Ascending aorta (tissue), 2 donors: Measurements from ENCODE around the gene HPX. TPM values are rescaled to one million over a fixed set of nuclear protein-coding genes. Genes with fewer than 3 reads are reported as not detected.

Experiments used
- DNase-seq, 2 donors: peaks; one replicate each; pipeline ENCODE4 v3.0.0-alpha.2; 2019; ENCODE audit warnings: low spot score in 2 of 2
- H3K27ac ChIP-seq, 2 donors: fragments of 200-600 bp; sonication (generic); one replicate each; pipeline ENCODE4 v1.5.1; 2016 to 2017; ENCODE audit warnings: mild to moderate bottlenecking in 1 of 2
- H3K27me3 ChIP-seq: fragments of 200-600 bp; sonication (generic); one replicate; pipeline ENCODE4 v1.5.1; 2017
- H3K36me3 ChIP-seq, 2 donors: fragments of 200-600 bp; sonication (generic); one replicate each; pipeline ENCODE4 v1.5.1; 2016
- H3K4me1 ChIP-seq, 2 donors: fragments of 200-600 bp; sonication (generic); one replicate each; pipeline ENCODE4 v1.5.1; 2016 to 2017; ENCODE audit warnings: mild to moderate bottlenecking in 1 of 2
- H3K4me3 ChIP-seq, 2 donors: fragments of 200-600 bp; sonication (generic); one replicate each; pipeline ENCODE4 v1.5.1; 2016 to 2017; ENCODE audit warnings: mild to moderate bottlenecking in 1 of 2
- H3K9me3 ChIP-seq, 2 donors: fragments of 200-600 bp; sonication (generic); one replicate each; pipeline ENCODE4 v1.5.1; 2016
- intact Hi-C: fragments of 100-400 bp; cut with DNase I; formaldehyde crosslinking; loops from one replicate; pipeline ENCODE4 v1.15.1; 2023
- total RNA-seq: library from RNA; depleted of rRNA; stranded (reverse); fragments of >200 nt; gene quantifications from one replicate; pipeline ENCODE4 v1.1.0, GENCODE V29; 2016
- TF ChIP-seq, protein P1 (sequence below), 3 experiments: fragments of 200-600 bp in 2 of 3; fragments of 450-650 bp in 1 of 3; sonication (generic) in 2 of 3; IDR thresholded peaks; one replicate each; pipeline ENCODE4 v1.5.1; 2016 to 2019; ENCODE audit warnings: antibody characterized with exemption in 3 of 3, mild to moderate bottlenecking in 1 of 3, moderate library complexity in 1 of 3

The HPX gene
- total RNA-seq, 1 donor from 2014 or later = 16.8 TPM

DNA sequence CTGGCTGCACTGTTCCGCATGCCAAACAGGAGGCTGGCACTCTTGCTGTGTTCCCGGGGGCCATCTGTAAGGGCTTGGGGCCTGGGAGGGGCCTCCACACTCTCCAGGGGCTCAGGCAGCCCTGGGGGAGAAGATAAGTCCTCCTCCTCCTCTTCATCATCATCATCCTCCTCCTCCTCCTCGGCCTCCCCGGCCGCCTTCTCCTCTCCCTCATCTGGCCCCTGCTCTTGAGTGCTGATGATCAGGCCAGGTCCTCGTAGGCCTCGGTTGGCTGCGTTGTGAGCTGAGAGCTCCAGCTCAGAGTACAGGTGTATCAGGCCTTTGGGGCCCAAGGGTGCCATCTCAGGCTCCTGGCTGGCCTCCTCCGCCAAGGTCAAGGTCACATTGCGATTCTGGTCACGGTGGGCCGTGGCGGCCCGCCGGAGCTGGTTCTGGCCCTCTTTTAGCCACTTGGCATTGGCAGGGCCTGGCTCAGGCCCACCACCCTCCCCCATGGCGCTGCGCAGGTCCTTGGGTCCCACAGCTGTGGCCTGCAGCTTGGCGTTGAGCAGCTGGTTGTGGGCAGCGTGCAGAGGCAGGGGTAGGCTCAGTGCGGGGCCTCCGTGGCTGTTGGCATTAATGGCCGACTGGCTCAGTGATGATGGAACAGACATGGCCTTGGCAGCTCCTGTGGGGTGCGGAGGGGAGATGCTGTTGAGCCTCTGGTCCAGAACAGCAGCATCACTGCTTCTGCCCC lies 29.9 kb downstream of the HPX start:
- peaks cover 0 to 7% of the 10 kb centered on the region in 2 donors for H3K4me1 ChIP-seq
- H3K9me3 ChIP-seq = no peaks in the 10 kb centered on the region
- intact Hi-C loops = no loop called here
- peaks cover 20 to 28% of the 10 kb centered on the region in 2 donors for H3K36me3 ChIP-seq
- DNase-seq = no peak
- H3K27ac ChIP-seq = no peak overlapping the region
- no peak overlapping the region for H3K4me3 ChIP-seq
- TF ChIP-seq, protein P1, sequence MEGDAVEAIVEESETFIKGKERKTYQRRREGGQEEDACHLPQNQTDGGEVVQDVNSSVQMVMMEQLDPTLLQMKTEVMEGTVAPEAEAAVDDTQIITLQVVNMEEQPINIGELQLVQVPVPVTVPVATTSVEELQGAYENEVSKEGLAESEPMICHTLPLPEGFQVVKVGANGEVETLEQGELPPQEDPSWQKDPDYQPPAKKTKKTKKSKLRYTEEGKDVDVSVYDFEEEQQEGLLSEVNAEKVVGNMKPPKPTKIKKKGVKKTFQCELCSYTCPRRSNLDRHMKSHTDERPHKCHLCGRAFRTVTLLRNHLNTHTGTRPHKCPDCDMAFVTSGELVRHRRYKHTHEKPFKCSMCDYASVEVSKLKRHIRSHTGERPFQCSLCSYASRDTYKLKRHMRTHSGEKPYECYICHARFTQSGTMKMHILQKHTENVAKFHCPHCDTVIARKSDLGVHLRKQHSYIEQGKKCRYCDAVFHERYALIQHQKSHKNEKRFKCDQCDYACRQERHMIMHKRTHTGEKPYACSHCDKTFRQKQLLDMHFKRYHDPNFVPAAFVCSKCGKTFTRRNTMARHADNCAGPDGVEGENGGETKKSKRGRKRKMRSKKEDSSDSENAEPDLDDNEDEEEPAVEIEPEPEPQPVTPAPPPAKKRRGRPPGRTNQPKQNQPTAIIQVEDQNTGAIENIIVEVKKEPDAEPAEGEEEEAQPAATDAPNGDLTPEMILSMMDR (IDR thresholded peaks at IDR 0.05) = no peak
- H3K27me3 ChIP-seq = no peaks in the 10 kb centered on the region

DNA sequence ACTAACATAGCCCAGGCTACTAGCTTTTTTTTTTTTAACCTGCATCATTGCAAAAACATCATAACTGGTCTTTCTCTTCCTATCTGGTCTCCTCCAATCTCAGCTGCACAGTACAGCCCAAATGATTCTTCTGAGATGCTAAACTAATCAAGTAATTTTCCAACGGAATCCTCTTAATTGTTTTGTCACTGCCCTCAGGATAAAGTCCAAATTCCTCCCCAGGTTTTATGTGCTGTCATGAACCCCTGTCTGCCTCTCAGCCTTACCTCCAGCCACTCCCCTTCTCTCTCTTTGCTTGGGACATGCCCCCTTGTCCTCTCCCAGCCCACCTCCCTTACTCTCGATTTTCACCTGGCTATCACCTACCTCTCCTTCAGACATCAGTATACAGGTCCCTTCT lies 34.4 kb downstream of the HPX start:
- Histone ChIP-seq H3K27ac (no peak overlapping the region), H3K4me1 (peaks cover 0 to 3% of the 10 kb centered on the region in 2 donors), H3K36me3 (peaks cover 36 to 50% of the 10 kb centered on the region in 2 donors), H3K4me3 (no peak overlapping the region), H3K27me3 (no peaks in the 10 kb centered on the region), H3K9me3 (no peaks in the 10 kb centered on the region)
- no peak for DNase-seq
- intact Hi-C loops = no loop called here
- TF ChIP-seq, protein P1 (IDR thresholded peaks at IDR 0.05) = no peak

DNA sequence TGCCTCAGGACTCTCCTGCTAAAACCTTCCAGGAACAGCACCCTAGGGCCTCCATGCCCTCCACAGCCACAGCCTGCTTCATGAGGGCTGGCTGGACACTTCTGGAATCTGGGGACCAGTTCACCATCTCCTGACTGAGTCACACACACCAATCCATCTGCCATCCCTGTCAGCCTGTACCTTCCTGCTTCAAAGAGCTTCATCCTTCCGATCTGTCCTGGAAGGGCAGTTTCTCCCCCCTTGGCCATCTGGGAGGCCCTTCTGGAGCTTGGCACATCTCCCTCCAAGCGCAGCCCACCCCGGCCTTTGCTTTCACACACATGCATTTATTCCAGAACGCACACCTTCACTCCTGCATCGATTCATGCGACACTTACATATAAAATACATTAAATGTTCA lies 34.9 kb downstream of the HPX start:
- Histone ChIP-seq H3K27ac (no peak overlapping the region), H3K27me3 (no peaks in the 10 kb centered on the region), H3K4me3 (no peak overlapping the region), H3K4me1 (peaks cover 0 to 3% of the 10 kb centered on the region in 2 donors), H3K36me3 (peaks cover 38 to 50% of the 10 kb centered on the region in 2 donors), H3K9me3 (no peaks in the 10 kb centered on the region)
- TF ChIP-seq, protein P1 (IDR thresholded peaks at IDR 0.05) = no peak
- no peak for DNase-seq
- intact Hi-C loops = no loop called here

DNA sequence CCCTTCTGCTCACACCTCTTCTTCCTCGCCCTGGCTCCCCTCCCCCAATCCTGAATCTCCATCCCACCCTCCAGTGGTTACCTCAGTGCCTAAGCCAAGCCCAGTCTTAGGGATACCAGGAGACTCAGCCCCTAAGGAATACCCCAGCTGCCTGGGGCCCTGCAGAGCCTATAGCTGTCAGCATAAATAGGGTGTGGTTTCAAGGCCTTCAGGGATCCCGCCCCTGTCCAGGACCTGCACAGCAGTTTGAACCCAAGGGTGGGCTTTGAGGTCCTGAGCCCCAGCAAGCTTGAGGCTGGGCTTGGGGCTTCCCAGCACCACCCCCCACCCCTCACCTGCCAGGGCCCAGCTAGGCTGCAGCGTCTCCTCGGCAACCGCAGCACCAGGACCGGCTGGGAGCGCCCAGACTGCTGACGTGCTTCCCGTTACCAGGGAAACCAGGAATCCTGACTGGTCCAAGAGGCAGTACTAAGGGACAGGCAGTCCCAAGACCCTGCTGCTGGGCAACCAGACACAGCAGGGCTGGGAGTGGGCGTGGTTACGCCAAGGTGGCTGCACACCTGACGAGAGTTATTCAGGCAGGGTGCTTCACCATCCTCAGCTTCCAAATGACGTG lies 35.6 kb downstream of the HPX start:
- Histone ChIP-seq H3K36me3 (peaks cover 35 to 50% of the 10 kb centered on the region in 2 donors), H3K9me3 (no peaks in the 10 kb centered on the region), H3K27ac (no peak overlapping the region), H3K4me1 (peaks cover 0 to 3% of the 10 kb centered on the region in 2 donors), H3K4me3 (no peak overlapping the region), H3K27me3 (no peaks in the 10 kb centered on the region)
- no peak for DNase-seq
- TF ChIP-seq, protein P1 (IDR thresholded peaks at IDR 0.05) = no peak
- intact Hi-C loops = no loop called here

DNA sequence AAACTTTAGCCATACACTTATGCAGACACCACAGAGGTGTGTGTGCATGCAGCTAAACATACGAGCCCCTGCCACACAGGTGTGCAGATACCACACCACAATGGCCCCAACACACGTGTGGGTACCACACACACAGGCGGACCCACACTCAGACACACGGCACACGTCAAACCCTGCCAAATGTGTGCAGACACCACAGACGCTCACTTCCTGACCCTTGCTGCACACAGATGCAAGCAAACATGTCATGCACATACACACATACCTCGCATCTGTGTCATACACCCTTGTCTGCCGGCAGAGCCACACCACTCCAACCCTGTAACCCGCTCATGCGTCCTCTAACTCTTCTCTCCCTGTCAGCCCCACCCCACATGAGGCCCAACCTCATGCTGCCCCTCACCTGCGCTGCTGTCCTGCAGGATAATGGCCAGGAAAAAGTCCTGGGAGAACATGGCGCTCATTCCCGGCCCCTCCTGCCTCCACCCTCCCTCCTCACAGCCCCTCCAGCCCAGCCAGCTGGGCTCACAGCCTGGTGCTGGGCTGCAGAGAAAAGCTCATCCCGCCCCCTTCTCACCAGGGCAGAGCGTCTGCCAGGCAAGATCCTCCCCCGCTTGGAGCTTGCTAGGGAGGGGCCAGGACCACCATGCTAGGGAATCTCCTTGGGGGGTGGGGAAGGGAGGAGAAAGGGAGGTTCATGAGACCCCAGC lies 36.3 kb downstream of the HPX start:
- H3K27me3 ChIP-seq = no peaks in the 10 kb centered on the region
- DNase-seq = no peak
- H3K27ac ChIP-seq = no peak overlapping the region

More for the DNA sequence above, 36.3 kb downstream of the HPX start:
- H3K9me3 ChIP-seq = no peaks in the 10 kb centered on the region
- H3K36me3 ChIP-seq = peaks cover 29 to 50% of the 10 kb centered on the region in 2 donors
- TF ChIP-seq, protein P1 (IDR thresholded peaks at IDR 0.05) = no peak
- intact Hi-C loops = no loop called here
- no peak overlapping the region for H3K4me3 ChIP-seq
- peaks cover 0 to 3% of the 10 kb centered on the region in 2 donors for H3K4me1 ChIP-seq
